WTC11 (cell line): ENCODE measurements around the gene TESK2.

Source experiments
- CTCF ChIP-seq: fragments of 200-600 bp; IDR thresholded peaks from 2 replicates; pipeline ENCODE4 v1.8.0; 2022; ENCODE audit warnings: antibody characterized with exemption
- USF2 ChIP-seq: sonication (generic); formaldehyde crosslinking; IDR thresholded peaks from 2 replicates; pipeline ENCODE4 v1.8.1; 2023; ENCODE audit warnings: mild to moderate bottlenecking, missing genetic modification reagents, moderate library complexity
- TF ChIP-seq, protein P1 (sequence below): sonication (generic); formaldehyde crosslinking; IDR thresholded peaks from 2 replicates; pipeline ENCODE4 v1.8.1; 2022; ENCODE audit warnings: low read depth, missing genetic modification reagents, borderline replicate concordance
- TF ChIP-seq, protein P2 (sequence below): sonication (generic); formaldehyde crosslinking; IDR thresholded peaks from 2 replicates; pipeline ENCODE4 v1.8.0; 2022; ENCODE audit warnings: mild to moderate bottlenecking, missing genetic modification reagents
- TF ChIP-seq, protein P3 (sequence below): fragments of 250-450 bp; sonication (Bioruptor Pico); IDR thresholded peaks from 2 replicates; pipeline ENCODE4 v1.9.0; 2021; ENCODE audit warnings: mild to moderate bottlenecking

- TF ChIP-seq, protein P1, sequence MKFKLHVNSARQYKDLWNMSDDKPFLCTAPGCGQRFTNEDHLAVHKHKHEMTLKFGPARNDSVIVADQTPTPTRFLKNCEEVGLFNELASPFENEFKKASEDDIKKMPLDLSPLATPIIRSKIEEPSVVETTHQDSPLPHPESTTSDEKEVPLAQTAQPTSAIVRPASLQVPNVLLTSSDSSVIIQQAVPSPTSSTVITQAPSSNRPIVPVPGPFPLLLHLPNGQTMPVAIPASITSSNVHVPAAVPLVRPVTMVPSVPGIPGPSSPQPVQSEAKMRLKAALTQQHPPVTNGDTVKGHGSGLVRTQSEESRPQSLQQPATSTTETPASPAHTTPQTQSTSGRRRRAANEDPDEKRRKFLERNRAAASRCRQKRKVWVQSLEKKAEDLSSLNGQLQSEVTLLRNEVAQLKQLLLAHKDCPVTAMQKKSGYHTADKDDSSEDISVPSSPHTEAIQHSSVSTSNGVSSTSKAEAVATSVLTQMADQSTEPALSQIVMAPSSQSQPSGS: no peak
- TF ChIP-seq, protein P2, sequence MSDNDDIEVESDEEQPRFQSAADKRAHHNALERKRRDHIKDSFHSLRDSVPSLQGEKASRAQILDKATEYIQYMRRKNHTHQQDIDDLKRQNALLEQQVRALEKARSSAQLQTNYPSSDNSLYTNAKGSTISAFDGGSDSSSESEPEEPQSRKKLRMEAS: no peak
- no peak for TF ChIP-seq CTCF
- TF ChIP-seq, protein P3, sequence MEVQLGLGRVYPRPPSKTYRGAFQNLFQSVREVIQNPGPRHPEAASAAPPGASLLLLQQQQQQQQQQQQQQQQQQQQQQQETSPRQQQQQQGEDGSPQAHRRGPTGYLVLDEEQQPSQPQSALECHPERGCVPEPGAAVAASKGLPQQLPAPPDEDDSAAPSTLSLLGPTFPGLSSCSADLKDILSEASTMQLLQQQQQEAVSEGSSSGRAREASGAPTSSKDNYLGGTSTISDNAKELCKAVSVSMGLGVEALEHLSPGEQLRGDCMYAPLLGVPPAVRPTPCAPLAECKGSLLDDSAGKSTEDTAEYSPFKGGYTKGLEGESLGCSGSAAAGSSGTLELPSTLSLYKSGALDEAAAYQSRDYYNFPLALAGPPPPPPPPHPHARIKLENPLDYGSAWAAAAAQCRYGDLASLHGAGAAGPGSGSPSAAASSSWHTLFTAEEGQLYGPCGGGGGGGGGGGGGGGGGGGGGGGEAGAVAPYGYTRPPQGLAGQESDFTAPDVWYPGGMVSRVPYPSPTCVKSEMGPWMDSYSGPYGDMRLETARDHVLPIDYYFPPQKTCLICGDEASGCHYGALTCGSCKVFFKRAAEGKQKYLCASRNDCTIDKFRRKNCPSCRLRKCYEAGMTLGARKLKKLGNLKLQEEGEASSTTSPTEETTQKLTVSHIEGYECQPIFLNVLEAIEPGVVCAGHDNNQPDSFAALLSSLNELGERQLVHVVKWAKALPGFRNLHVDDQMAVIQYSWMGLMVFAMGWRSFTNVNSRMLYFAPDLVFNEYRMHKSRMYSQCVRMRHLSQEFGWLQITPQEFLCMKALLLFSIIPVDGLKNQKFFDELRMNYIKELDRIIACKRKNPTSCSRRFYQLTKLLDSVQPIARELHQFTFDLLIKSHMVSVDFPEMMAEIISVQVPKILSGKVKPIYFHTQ (CRISPR knock-in tag): no peak
- no peak for TF ChIP-seq USF2 (CRISPR knock-in tag)
Observed at GRCh38 chr1:45470306-45470798, 20.6 kb downstream of the TESK2 start.
